ENCODE results near the gene TMEM223.
"Not testable (repeated sequence)": the region's sequence is repeated elsewhere in the genome, so short reads cannot be mapped to it uniquely, and the experiment has no call there.

Gene TMEM223

DNA sequence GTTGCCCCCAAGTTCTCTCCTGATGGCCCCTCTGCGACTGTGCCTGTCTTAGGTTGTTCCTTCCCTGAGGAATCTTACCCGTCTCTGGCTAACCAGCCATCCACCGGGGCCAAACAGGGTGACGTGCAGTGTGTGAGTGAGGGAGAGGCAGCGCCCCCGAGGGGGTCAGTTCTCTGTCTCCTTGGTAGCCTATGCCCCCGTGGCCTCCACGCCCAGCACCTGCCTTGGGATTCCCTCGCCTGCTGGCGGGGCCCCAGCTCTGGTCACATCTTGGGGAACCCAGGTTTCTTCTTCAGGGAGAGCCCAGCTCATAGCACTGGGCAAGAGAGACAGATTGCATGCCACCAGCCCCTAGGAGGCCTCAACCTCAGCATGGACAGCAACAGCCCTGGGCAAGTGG, 7.7 kb upstream of the TMEM223 start:
- FAIRE-seq: no peak

DNA sequence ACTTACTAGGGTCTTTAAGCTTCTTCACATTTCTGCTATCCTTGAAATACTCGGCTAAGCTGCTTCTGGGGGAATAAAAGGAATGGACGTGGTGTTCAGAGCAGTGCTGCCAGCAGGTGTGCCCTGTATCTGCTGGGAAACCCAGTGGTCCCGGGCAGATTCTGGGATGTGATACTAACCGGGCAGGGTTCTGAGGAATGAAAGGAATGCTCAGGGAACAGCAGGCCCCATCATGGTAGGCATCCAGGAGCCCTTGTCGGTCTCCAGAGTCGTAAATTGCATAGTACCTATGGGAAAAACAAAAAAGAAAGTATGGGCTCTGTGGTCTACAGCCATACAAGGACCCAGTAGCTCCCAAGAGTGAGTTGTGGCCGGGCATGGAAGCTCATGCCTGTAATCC, 4.5 kb upstream of the TMEM223 start:
- no peak for FAIRE-seq

DNA sequence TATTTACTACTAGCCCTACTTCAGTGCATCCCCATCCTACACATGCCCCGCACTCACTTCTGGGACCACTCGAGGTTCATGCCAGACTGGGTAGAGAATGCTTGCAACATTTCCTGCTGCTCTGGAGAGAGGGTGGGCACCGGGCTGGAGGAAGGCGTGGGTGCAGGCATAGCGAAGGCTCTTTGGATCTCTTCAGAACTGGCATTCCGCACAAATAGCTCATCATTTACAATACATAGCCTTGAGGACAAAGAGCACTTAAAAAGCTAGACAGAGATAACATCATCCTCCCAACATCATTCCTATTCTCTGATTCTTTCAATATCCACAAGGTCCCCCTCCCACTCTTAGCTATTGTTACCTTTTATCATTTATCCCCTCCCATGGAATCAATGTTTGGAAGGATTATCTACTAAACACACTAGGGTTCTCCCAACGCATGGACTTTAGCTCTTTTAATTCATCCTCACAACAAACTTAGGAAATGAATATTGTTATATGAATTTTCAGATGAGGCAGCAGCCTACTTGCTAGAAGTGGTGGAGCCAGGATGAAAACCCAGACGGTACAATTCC, 2.5 kb upstream of the TMEM223 start:
- FAIRE-seq: no peak

DNA sequence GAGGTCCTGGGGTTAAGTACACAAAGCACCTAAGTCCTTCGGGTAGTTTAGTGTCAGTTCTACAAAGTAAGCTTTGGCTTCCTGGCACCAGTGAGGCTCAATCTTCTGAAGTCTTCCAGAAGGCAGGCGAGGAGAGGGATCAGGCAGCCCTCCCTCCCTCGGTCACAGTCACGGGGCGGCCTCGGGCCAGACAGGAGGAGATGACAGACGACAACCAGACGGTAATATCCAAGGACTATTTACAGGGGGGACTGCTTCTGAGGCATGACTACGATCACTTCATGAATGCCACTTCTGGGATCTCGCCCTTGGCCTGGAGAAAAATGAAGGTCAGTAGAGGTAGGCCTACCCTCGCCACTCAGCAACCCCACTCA, 383 bp upstream of the TMEM223 start:
- FAIRE-seq: no peak

DNA sequence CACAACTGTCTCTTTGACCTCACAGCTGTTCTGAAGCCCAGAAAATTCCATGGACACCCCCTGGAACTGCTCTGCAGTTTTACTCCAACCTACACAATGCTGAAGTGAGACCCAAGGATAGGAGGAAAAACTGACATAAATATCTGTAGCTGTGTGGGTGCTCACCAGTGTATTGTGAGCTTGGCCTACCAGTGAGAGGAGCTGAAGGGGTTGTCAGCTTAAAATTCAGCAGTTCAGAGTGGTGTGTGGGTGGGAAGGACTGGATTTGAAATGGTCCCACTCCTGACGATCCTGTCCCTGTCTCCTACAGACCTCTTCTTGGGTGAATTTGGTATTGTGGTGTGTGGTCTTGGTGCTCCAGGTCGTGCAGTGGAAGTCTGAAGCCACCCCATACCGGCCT, 2.2 kb downstream of the TMEM223 start:
- no peak for FAIRE-seq

DNA sequence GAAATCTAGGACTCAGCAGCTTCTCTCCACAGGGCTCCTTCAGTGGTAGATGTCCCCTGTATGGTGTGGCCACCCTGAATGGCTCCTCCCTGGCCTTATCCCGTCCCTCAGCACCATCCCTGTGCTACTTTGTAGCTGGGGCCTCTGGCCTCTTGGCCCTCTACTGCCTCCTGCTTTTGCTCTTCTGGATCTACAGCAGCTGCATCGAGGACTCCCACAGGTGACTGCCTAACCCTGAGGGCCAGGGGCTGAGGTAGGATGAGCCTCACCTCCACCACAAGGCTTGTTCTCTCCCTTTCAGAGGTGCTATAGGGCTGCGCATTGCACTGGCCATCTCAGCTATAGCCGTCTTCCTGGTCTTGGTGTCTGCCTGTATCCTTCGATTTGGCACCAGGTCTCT, 2.8 kb downstream of the TMEM223 start:
- no peak for FAIRE-seq

DNA sequence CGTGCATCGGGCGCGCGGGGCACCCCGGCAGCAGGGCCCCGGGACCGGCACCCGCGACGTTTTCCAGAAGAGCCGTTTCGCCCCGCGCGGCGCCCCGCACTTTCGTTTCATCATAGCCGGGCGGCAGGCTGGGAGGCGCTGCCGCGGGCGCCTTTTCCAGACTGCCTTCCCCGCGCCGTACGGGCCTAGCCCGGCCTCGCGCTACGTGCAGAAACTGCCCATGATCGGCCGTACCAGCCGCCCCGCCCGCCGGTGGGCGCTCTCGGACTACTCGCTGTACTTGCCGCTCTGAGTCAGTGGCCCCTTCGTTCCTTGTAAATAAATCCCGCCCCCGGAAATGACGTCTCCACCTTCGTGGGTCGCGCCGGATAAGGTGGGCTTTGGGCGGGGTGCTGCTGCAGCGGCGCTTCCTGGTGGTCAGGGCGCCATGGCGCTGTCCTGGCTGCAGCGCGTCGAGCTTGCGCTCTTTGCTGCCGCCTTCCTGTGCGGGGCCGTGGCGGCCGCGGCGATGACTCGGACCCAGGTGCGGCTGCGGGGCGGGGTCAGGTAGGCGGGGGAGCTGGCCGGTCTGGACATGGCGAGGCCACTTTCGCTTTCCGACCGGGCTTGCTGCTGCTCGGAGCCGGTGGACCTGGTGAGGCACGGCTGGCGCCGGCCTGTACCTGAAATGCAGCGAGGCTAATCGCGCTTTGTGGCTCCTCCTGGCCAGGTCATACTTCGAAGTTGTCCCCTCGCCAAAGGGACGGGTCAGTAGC, 4.6 kb downstream of the TMEM223 start, which contains the start of gene TMEM179B:
TMEM179B (plus strand) TSS at position 398 of the 755 bp plus-strand sequence; CDS start at position 428, 30 bp downstream.
- no peak for FAIRE-seq

DNA sequence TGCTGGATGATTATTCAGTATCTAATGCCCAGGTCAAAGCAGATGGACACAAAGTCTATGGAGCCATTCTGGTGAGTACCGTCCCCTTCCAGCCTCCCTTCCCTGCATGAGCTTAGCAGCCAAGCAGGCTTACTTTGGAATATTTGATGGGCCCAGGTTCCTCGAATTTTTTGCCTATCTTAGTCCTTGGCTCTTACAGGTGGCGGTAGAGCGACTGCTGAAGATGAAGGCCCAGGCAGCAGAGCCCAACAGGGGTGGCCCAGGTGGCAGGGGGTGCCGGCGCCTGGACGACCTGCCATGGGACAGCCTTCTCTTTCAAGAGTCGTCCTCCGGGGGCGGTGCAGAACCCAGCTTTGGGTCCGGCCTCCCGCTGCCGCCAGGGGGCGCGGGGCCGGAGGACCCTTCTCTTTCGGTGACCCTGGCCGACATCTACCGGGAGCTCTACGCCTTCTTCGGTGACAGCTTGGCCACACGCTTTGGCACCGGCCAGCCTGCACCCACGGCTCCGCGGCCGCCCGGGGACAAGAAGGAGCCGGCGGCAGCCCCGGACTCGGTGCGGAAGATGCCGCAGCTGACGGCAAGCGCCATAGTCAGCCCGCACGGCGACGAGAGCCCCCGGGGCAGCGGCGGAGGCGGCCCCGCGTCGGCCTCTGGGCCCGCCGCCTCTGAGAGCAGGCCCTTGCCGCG, 5.3 kb downstream of the TMEM223 start:
- no peak for FAIRE-seq

DNA sequence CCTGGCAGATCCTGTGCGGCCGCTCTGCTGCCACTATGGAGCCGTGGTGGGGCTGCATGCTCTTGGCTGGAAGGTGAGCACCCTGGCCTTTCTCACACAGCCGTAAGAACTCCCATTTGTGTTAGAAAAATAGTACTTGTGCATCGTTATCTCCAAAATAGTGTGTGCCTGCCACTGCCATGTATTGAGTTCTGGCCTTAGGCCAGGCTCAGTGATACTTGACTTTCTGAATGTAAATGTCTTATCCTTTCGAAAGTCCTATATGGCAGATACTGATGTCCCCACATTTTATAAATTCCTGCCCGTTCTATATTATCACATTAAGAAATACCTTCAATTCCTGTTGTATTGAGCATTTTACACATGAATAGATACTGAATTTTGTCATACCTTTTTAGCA, 9.1 kb downstream of the TMEM223 start:
- FAIRE-seq: no peak

DNA sequence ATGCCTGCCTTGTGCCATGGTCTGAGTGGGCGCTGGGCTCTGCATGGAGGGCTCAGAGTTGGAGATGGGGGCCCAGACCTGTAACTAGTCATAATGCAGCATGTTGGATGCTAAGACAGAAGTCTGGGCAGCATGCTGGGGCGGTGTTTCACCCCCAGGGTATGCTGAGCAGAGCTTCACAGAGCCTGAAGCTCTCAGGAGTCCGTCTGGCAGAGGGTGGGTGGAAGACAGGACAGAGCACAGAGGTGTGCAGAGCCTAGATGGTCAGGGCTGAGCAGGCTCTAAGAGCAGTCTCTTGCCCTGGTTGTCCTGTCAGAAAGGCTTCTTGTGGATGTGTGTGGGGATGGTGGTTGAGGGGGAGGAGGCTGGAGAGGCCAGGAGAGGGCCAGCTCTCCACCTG, 13.4 kb downstream of the TMEM223 start:
- FAIRE-seq: no peak

DNA sequence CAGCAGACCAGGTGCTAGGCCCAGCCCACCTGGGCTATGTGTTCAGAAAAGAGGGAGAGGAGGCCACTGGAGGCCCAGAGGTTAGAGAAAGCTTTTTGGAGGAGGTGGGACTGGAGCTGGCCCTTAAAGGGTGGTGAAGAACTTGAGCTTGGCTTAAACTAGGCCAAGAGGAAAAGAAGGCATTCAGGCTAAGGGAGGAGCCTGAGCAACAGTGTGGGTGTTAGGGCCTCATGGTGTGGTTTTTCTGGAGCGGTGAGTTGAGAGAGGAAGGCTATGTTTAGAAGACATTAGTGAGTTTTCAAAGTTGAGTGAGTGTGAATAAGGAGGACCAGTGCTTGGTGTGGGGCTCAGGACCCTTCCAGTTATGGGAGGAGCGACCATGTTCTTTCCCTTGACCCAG, 14.4 kb downstream of the TMEM223 start:
- FAIRE-seq: no peak

DNA sequence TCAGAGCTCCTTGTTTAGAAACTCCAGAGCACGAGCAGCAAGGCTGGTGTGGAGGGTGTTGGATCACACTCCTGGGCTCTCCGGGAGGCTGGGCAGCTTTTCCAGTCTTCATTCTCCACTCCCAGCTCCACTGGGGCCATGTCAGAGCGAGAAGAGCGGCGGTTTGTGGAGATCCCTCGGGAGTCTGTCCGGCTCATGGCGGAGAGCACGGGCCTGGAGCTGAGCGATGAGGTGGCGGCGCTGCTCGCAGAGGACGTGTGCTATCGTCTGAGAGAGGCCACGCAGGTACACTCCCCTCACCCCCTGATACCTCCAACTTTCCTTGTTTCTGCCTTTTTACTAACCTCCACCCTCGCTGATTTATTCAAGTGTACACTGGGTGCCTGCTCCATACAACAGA, 16.2 kb downstream of the TMEM223 start:
- no peak for FAIRE-seq

DNA sequence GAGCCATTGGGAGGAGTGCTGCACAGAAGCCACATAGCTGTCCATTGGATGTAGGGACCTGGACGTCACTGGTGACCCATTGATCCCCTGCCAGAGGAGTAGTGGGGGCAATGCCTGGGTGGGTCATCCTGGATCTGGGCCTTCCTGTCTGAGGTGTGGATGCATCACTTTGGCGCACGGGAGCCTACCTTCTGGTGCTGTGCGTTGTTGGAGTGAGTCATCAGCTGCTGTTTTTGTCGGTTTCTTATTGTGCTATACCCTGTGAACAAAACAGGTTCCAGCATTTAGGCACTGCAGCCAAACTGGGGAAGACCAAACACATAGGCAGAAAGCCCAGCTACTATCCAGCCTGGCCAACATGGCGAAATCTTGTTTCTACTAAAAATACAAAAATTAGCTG, 17.4 kb downstream of the TMEM223 start:
- no peak for FAIRE-seq

DNA sequence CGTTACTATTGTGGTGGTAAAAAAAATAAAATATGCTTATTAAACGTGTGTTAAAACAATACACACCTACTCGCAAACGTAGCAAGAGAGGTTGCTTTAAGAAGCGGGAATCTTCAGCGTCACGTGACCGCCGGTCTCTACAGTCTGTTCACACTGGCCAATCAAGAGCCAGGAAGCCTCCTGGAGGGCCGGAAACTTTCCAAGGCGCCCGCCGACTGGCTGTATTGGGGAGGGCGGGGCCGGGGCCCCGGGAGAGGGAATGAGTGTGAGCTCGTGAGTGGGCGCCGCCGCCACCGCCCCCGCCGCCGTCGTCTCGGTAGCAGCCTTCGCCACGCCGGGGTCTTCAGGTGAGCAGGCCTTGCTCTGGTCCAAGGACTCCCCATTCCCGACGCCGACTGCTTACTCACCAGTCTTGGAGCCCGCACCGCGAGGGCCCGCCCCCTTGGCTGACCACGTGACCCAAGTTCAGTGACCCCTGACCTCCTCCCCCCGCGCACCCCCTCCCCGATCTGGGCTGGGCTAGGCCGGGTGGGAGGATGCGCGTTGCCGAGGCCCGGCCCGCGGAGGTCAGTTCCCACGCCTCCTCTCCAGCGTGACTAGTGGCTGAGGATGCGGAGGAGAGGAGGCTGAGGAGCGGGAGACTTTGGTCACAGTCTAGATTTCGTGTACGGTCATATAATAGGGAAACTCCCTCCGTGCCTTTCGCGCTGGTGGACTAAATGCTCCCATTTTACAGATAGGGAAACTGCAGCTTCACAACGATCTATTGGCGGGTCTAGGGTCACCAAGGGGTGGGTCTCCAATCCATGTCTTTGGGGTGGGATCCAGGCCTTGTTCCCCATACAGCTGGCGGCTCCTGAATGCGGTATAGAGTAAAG, 20.4 kb downstream of the TMEM223 start, which contains the start of gene TAF6L:
TAF6L (plus strand) TSS at position 253 of the 878 bp plus-strand sequence. CDS start 4,388 bp downstream, outside the sequence.
- FAIRE-seq: peak; percentile 48

DNA sequence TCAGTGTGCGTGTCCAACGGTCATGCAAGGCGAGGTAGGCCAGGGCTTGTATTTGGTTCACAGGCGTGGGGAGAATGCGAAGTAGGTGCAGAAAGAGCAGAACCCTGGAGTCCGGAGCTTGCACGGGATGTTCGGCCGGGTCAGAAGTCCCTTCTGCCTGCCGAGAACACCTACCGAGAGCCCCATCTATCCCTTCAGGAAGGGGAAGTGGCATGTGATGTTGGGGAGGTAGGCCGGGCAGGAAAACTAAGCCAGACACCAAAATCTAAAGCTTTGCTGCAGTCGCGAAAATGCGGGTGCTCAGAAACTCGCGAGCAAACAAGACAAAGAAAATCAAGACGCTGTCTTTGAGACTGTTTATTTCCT, 21.0 kb downstream of the TMEM223 start:
- FAIRE-seq: no peak

DNA sequence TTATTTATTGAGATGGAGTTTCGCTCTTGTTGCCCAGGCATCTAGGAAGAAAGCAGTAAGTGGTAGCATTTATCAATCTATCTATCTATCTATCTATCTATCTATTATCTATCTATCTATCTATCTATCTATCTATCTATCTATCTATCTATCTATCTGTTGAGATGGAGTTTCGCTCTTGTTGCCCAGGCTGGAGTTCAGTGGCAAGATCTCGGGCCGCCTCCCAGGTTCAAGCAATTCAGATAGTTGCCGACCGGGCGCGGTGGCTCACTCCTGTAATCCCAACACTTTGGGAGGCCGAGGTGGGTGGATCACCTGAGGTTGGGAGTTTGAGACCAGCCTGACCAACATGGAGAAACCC, 31.0 kb downstream of the TMEM223 start:
- not testable (repeated sequence) for FAIRE-seq

DNA sequence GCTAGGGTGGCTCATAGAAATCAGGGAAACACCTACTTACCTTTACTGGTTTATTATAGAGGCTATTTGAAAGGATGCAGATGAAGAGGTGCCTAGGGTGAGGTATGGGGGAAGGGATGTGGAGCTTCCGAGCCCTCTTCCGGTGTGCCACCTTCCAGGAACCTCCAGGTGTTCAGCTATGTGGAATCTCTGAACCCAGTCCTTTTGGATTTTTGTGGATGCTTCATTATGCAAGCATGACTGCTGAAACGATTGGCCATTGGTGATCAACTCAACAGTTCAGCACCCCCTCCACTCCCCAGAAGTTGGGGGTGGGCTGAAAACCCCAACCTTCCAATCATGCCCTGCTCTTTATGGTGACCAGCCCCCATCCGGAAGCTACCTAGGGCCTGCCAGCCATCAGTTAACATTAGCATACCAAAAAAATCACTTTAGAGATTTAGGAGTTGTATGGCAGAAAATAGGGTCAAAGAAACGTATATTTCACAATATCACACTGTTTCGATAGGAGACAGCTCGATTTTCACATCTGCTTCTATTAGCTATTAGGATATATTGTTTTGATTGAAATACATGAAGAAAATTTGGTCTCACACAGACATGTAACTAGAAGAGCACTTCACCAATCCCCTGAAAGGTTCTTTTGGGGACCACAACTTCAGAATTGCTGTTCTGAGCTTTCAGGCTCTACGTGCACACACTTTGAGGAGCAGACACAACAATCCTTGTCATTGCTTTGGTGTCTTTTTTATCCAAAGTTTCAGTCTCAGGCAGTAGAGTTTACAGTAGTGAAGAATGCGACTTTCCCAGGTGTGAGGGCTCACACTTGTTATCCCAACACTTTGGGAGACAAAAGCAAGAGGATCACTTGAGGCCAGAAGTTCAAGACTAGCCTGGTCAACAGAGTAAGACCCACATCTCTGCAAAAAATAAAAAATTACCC, 33.7 kb downstream of the TMEM223 start:
- no peak for FAIRE-seq

DNA sequence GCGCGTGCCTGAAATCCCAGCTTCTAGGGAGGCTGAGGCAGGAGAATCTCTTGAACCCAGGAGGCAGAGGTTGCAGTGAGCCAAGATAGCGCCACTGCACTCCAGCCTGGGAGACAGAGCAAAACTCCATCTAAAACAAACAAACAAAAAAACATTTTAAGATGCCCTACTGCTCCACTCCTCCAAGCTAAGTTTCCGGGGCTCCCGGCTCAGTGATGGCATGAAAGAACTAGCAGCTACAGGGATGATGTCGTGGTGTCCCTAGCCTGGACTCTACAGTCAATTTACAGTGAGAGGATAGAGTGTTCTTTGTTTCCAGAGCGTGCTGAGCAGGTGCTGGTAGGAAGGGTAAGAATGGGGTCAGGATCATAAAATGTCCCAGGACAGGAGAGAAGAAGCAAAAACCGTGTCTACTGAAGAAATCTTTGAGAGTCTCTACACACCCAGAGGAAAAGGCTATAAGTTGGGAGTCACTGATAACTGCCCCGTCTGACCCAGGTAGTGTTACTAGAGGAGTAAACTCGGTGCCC, 36.7 kb downstream of the TMEM223 start:
- no peak for FAIRE-seq

DNA sequence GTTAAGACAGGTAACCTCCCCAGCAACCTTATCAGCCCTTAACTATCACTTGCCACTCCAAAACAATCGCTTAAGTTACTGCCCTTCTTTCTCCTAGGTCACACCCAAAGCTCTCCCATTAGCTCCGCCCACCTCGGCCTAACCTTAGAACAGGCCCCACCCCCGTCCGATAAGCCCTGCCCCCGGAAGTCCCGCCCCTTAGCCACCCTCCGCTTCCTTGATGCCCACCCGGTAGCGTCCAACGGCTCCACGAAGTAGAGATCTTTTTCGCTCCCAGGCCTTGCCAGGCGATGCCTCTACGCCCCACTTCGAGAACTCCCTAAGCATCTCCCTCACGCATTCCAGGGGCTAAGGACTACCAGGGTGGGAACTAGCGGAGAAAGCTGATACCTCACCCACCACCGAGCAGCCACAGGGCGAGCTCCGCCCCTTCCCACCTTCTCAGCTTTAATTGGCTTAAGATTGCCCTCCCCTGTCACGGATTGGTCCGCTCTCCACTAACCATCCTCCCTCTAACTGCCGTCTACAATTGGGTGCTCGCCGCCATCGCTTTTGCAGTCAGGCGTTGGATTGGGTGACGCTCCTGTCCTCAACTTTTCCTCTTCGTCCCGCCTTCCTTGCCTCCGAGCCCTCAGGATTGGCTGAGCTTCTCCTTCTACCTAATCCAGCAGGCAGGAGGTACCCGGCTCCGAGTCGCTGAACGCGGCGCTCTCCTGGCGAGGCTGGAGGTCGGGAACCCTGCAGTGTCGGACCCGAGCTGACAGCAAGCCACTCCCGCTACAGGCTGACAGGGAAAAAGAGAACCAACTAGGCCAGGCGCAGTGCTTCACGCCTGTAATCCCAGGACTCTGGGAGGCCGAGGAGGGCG, 37.8 kb downstream of the TMEM223 start, which contains the start of gene ZBTB3:
ZBTB3 (minus strand) TSS at position 425 of the 868 bp plus-strand sequence. CDS start 496 bp downstream, outside the sequence.
- peak; percentile 89 for FAIRE-seq

DNA sequence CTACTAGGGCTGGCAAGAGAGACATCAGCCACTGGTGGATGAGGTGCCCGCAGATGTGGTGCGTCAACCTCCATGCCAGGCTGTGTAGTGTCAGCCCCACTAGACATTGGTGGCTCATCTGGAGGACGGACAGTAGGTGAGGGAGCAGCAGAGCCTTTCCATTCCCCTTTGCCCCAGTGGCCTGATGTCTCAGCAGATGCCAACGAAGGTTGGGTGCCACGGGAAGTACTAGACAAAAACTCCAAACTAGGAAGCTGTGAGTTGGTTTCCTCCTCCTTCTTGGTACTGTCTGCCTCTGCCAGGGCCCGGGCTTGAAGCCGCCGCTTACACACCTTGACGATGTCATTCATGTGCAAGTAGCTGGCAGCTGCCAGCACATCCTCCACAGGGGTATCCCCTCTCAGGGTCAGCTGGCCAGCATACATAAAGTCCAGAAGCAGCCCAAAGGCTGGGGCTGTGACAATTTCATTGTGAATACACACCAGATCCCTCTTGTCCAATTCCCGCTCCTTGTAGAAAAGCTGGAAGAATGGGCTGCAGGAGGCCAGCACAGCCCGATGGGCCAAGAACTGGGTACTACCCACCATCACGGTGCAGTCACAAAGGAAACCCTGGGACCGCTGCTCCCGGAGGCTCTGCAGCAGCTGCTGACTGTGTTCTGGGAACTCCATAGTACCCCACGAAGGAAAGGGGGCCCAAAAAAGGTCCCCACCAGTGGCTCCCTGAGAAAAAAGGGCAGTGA, 38.6 kb downstream of the TMEM223 start:
- no peak for FAIRE-seq

Measured in endometrium (tissue), 2 donors.